ENCODE data around the gene KMT2A.

Gene KMT2A

DNA sequence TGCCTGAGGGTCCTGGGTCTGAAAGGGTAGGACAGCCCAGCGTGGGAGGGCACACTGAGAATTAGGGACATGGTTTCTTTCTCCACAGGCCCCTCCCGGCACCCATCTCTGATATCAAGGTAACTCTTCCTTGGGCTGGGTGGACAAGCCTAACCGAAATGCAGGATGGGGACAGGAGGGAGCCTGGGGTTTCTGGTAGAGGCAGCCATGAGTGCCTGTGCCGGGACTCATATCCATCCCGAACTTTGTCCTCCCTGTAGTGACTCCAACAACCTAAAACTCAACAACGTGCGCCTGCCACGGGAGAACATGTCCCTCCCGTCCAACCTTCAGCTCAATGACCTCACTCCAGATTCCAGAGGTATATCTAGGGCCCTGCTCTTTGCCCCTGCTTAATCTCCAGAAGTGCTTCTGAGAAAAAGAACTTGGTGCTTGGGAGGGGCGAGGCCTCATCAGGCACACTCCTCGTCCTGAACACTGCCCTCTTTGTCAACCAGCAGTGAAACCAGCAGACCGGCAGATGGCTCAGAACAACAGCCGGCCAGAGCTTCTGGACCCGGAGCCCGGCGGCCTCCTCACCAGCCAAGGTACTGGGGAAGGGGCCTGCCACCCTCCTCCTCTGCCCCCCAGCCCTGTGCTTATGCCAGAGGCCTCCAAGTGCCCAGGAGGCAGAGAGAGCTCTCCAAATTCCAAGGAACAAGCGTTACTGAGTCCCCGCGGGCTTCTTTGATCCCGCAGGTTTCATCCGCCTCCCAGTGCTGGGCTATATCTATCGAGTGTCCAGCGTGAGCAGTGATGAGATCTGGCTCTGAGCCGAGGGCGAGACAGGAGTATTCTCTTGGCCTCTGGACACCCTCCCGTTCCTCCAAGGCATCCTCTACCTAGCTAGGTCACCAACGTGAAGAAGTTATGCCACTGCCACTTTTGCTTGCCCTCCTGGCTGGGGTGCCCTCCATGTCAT lies 97.8 kb downstream of the KMT2A start:
- no peak for DNase-seq

- DNase-seq = no peak
These were observed 99.0 kb downstream of the KMT2A start for GRCh38 chr11:118535261-118535660.

DNA sequence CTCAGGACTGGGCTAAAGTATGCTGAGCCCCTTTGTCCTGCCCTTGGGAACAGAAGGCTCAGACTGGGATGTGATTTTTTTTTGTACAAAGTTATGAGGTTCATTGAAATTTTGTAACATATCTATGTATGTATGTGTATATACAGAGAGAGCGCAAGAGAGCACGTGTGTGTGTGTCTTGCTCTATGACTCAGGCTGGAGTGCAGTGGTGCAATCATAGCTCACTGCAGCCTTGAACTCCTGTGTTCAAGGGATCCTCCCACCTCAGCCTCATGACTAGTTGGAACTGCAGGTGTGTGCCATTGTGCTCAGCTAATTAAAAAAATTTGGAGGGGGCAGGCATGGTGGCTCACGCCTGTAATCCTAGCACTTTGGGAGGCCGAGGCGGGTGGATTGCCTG lies 100.4 kb downstream of the KMT2A start:
- no peak for DNase-seq

DNA sequence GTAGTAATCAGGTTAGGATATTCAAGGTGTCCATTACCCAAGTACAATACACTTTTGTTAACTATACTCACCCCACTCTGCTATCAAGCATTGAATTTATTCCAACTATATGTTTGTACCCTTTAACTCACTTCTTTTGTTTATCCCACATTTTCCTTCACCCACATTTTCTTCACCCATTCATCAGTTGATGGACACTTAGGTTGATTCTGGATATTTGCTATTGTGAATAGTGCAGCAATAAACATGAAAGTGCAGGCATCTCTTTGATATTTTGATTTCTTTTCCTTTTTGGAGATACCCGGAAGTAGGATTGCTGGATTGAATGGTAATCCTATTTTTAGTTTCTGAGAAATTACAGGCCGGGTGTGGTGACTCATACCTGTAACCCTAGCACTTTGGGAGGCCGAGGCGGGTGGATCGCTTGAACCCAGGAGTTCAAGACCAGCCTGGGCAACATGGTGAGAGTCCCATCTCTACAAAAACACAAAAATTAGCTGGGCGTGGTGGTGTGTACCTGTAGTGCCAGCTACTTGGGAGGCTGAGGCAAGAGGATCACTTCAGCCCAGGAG lies 101.2 kb downstream of the KMT2A start:
- DNase-seq = no peak

- DNase-seq = no peak
These were observed 107.8 kb downstream of the KMT2A start for GRCh38 chr11:118544010-118544646.

DNA sequence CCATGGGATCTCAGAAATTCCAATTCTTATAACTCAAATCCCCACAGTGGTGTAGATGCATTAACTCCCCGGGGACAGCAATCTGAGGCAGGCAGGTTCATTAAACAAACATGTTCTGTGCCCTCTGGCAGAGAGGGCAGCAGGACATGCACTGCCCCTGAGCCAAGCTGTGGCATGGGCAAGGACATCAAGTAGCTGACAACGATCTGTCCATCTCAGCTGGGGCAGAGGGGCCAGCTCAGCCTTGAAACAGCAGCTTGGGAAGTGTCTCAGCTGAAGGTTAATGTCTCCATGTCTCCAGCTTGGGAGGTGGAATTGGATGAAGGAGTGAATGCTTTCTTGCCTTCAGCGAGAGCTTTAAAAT lies 108.3 kb downstream of the KMT2A start:
- DNase-seq = no peak

DNA sequence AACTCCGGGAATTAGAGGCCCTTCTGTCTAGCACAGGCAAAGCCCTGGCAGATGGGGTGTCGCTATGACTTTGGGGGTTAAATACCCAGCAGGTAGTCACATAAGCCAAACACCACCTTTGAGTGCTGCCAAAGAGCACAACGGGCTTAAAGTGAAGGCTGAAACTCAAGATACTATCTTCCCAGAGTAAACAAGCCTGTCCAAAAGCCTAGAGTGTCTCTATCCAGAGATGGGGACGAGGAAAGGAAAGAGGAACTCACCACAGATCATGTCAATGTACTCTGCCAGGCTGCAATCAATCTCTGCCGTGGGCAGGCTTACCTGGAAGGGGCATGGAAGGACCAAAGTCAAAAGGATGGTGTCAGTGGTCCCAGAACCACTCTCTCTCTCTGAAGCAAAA lies 109.2 kb downstream of the KMT2A start:
- no peak for DNase-seq

GRCh38 chr11:118547132-118547531 lies 110.8 kb downstream of the KMT2A start:
- no peak for DNase-seq

- no peak for DNase-seq
These were observed 116.0 kb downstream of the KMT2A start for GRCh38 chr11:118552341-118552740.

DNA sequence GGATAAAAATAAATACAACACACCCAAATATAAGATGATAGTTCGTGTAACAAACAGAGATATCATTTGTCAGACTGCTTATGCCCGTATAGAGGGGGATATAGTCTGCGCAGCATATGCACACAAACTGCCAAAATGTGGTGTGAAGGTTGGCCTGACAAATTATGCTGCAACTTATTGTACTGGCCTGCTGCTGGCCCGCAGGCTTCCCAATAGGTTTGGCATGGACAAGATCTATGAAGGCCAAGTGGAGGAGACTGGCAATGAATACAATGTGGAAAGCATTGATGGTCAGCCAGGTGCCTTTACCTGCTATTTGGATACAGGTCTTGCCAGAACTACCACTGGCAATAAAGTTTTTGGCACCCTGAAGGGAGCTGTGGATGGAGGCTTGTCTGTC lies 124.5 kb downstream of the KMT2A start:
- no peak for DNase-seq

- DNase-seq = no peak
These were observed 128.8 kb downstream of the KMT2A start for GRCh38 chr11:118565051-118565450.

DNA sequence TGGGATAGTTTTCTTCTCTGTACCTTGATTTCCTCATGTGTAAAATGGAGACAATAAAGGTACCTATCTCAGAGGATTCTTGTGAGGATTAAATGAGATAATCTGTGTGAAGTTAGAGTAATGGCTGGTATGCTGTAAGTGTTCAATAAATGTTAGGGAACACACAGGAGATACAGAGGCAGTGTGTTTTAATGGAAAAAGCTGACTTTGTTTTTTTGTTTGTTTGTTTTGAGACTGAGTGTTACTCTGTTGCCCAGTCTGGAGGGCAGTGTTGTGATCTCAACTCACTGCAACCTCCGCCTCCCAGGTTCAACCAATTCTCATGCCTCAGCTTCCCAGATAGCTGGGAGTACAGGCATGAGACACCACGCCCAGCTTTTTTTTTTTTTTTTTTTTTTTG lies 133.4 kb downstream of the KMT2A start:
- no peak for DNase-seq

- no peak for DNase-seq
These were observed 134.5 kb downstream of the KMT2A start for GRCh38 chr11:118570787-118571186.

DNA sequence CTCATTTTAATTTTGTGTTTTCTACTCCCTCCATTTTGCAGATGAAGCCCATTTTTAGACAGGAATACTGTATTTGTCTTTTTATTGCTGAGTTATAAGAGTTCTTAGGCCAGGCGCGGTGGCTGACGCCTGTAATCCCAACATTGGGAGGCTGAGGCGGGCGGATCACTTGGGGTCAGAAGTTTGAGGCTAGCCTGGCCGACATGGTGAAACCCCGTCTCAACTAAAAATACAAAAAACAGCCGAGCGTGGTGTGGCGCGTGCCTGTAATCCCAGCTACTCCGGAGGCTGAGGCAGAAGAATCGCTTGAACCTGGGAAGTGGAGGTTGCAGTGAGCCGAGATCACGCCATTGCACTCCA lies 135.4 kb downstream of the KMT2A start:
- DNase-seq = peak; percentile 58

- peak; percentile 94 for DNase-seq
These were observed 136.0 kb downstream of the KMT2A start, which contains the start of gene ARCN1 for GRCh38 chr11:118572061-118572980. Gene ARCN1 (plus strand): TSS chr11:118572409. CDS start chr11:118572548, 139 bp downstream.

DNA sequence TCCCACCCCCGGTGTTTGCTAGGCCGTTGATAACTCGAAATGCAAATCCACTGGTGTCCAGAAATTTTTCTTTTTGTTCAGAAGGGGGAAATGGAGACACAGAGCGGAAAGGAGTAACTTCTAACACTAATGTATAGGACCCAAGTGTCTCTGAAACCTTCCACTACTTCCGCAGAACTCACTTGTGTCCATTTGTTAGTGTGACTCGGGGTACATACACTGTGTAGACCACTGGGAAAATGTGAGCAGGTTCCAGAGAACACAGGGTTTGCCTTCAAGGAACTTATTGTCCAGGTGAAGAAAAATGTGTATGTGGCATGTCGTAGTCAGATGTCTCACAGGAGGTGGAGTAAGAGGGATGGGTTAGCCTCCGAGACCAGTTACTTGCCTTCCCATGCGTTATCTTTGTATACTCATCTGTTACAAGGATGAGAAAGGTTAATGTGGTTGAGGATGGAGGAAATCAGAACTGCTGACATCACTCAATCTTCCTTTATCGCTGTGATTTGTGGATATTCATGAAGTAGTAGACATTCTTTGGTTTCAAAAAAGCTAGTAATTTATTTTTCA lies 136.8 kb downstream of the KMT2A start:
- no peak for DNase-seq

- no peak for DNase-seq
These were observed 138.3 kb downstream of the KMT2A start for GRCh38 chr11:118574636-118575035.
